Measurements from ENCODE around the gene ACOXL.

ACOXL gene

DNA sequence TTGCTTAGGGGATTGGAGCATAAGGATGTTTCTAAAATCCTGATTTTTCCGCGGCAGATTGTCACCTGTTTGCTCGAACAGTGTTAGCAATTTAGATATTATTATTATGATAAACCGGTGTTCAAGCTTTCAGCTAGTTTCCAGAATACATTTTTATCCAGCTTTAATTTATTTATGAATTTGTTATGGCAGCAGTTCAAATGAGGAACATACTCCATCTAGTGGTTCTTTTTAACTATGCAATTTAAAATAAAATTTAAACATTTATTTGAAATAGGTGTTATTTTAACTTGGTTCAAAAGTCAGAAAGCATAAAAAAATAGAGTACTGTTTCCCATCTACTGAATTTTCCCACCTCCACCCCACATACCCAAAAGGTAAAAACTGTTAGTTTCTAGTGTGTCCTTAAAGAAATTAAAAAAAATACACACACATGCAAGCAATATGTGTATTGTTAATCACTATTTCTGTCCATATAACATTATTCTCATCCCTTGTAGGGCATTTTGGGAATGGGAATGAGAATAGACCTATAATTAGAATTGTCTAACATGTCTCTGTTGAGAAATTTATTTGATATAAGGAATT, 23.2 kb downstream of the ACOXL start:
- DNase-seq (ENCODE audit: low read depth) = no peak

DNA sequence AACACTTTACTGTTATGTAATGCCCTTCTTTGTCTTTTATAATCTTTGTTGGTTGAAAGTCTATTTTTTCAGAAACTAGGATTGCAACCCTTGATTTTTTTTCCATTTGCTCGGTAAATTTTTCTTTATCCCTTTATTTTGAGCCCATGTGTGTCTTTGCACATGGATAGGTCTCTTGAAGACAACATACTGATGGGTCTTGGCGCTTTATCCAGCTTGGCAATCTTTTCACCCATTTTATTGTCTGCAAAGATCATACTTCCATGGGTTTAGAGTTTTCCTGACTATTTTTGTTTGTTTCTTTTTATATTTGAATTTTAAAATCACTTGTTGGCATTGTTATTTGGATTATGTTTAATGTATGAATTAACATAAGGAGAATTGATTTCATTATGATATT, 27.0 kb downstream of the ACOXL start:
- no peak for DNase-seq (ENCODE audit: low read depth)

GRCh38 chr2:110764931-110765330, 32.6 kb downstream of the ACOXL start:
- DNase-seq (ENCODE audit: low read depth) = no peak

DNA sequence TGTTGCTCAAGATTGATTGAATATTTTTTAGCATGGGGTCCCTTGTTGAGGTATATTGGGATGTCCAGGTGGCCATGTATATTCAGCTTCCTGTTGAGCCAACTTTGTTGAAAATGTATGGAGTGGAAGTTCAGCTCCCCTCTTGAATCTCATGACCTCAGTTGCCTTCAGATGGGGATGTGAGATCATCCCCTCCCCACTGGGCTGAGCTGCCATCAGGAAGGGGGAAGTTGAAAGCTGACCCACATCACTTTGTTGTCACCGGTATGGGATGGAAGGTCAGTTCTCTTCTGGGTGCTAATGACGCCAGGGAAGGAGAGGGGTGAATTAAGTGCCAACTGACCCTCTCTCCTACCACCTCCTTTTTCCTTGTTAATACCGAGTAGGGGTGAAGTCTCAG, 33.9 kb downstream of the ACOXL start:
- DNase-seq (ENCODE audit: low read depth) = no peak

DNA sequence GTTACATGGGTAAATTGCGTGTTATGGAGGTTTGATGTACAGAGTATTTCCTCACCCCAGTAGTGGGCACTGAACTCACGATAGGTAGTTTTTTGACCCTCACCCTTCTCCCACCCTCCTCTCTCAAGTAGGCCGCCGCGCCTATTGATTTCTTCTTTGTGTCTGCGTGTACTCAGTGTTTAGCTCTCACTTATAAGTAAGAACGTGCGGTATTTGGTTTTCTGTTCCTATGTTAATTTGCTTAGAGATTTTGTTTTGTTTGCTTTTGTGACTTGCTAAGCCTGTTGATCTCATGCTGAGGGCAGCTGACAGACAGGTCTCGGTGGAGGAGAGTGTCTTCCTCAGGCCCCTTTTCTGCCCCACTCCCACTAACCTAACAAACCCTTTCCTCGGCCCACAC, 36.2 kb downstream of the ACOXL start:
- no peak for DNase-seq (ENCODE audit: low read depth)

DNA sequence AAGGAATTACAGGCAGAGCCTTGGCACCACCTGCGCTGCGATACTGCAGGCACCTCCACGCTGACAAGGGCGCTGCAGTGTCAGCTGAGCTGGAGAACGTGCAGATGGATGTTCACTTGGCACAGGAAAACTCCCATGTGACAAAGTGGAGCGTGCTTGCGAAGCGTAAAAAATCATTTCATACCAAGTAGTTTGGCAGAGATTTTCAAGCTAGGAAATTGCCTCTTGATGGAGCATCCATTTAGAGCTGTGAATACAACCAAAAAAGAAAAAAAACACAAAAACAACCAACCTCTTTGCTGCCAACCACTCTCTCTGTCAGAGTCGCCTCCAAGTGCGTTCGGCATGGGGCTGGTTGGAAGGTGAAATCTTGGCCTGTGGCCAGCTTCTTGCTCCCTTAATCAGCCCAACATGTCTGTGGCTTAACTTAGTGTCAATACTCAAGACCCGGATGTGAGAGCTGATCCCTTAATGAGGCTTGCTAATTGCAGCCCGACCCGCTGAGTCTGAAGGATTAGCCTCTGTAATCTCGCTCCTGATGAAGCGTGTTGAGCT, 38.1 kb downstream of the ACOXL start:
- no peak for DNase-seq (ENCODE audit: low read depth)

- no peak for DNase-seq (ENCODE audit: low read depth)
These were observed 38.6 kb downstream of the ACOXL start for GRCh38 chr2:110770959-110771431.

DNA sequence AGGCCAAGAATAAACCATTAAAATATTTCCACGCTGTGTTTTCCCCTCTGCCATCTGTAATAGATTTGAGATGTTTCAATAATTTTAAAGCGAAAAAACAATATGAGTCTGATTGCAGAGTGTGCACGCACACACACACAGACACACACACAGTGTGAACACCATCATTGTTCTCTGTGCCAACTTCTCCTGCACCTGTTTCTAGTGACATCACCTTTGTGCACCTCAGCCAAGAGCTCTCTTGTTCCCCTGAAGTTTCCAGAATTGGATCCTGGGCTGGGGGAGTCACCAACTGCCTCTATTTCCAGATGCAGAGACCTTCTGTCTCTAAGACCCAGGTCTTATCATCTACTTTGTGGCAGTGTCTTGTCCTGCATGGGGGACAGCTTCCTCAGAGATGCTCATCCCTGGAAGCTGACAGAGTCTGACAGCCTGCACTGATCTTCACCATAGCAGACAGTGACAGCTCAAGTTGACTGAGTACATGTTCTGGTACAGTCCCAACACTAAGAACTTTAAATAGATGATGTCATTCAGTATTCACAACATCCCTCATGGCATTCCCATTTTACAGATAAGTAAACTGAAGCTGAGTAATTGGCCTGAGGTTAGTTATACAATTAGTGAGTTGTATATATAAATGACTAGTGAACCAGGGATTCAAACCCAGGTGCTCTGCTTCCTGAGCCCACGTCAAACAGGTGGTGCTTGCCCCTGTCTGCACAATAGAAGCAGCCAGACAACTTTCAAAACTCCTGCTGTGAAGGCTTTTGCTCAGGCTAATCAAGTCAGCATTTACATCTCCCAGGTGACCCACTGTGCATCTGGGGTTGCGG, 39.4 kb downstream of the ACOXL start:
- DNase-seq (ENCODE audit: low read depth) = no peak

- DNase-seq (ENCODE audit: low read depth) = no peak
These were observed 40.0 kb downstream of the ACOXL start for GRCh38 chr2:110772383-110772755.

- DNase-seq (ENCODE audit: low read depth) = no peak
These were observed 41.1 kb downstream of the ACOXL start for GRCh38 chr2:110773401-110773921.

- no peak for DNase-seq (ENCODE audit: low read depth)
These were observed 42.3 kb downstream of the ACOXL start for GRCh38 chr2:110774701-110775100.

- DNase-seq (ENCODE audit: low read depth) = no peak
These were observed 45.3 kb downstream of the ACOXL start for GRCh38 chr2:110777531-110778311.

DNA sequence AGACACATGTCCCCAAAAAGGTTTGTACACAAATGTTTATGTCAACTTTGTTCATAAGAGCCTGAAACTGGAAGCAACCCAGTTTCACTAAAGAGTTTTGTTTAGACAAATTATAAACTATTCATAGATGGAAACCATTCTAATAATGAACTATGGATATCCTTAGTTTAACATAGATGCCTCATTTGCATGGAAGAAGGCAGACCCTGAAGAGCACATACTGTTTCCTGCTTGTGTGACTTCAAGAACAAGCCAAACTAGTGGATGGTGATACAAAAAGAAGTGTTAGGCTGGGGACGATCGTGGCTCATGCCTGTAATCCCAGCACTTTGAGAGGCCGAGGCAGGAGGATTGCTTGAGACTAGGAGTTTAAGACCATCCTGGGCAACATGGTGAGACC, 48.1 kb downstream of the ACOXL start:
- DNase-seq (ENCODE audit: low read depth) = no peak

DNA sequence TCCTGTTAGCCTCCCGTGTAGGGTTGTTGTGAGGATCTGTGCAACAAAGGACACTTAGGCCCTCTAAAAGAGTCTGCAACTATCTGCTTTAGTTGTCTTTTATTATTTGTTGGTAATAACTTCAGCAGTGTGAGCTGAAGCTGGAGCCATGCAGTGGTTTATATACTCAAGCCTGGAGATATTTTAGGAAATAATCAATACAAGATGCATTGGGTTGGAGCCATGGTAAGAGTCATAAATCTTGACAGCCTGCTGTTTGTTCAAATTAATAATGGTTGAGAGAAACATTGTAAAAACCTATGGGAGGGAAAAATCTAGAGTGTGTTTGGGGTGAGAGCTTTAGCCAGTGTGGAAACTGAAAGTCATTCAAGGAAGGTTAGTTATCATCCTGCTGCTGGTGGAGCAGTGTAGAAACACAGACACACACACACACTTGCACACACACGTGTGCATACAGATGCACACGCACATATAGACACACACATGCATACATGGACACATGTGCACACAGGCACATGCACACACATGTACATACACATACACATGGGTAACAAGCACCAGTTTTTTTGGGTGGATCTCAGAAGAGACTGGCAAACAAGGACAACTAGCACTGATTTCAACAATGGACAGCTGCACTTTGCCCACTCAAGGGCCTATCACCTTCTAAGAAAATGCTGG, 51.0 kb downstream of the ACOXL start:
- no peak for DNase-seq (ENCODE audit: low read depth)

DNA sequence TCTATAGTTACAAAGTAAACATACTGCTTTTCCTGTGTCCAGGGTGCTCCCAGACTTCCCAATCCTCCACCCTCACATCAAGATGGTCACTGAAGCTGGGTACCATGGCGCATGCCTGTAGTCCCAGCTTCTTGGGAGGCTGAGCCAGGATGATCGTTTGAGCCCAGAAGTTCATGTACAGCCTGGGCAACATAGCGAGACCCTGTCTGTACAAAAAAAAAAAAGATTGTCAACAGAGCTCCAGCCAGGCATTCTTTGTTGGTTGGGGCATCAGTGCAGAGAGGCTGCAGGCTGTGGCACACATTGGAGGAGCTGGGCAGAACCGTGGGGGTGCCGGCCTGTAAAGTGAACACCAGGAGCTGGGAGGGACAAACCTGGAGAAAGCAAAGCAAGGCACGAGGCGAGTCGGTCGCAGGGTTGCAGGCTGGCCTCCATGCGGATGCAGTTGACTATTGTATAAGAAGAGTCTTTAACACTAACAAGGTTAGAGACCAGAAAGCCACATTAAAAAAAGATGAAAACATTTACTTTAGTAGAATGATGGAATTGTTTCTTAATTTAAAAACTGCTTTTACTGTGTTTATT, 51.8 kb downstream of the ACOXL start:
- DNase-seq (ENCODE audit: low read depth) = no peak

DNA sequence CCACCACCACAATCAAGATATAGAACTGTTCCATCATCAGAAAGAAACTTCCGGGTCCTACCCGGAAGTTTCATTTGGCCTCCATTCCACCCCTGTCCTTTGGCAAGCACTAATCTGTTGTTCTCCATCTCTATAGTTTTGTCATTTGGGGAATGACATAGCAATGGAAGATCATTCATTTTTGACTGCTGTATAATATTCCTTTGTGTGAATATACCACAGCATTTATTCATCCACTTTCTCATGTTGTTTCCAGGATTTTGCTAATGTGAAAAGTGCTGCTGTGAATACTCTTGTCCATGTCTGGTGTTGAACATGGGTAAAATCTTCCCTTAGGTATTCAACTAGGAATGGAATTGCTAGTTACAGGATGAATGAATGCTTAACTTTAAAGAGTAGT, 53.1 kb downstream of the ACOXL start:
- DNase-seq (ENCODE audit: low read depth) = no peak

DNA sequence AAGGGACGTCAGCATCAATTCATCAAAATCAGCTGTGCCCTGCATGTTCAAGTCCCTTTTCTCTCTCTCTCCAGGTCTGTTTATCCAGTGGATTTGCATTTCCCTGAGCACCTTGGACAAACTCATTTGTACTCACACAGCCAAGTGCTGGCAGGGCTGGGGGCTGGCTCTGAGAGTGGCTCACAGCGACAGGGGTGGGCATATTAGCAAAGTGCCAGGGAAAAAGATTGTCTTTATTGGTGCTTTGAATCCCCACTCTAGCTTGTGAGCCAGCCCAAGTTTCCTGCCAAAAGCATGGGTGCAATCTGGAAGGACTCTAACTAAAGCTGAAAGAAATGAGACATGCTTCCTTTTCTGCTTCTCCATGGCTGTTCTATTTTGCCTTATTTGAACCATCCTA, 56.6 kb downstream of the ACOXL start:
- no peak for DNase-seq (ENCODE audit: low read depth)

DNA sequence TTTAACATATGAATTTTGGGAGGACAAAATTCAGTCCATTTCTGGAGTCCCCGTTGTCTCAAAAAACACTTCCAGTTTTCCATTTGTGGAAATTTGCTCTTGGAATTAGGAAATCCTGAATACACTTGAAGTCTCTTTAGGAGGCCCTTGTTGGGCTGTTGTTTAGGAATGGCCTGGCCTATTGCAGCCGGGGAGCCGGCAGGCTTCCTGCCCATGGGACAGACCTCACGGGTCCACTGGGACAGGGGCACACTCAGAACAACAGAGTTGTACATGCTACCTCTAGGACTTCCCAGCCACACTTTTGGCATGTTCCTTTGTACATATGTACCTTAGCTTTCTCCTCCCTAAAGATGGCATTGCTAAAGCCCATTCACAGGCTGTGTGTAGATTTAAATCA, 57.3 kb downstream of the ACOXL start:
- no peak for DNase-seq (ENCODE audit: low read depth)

- no peak for DNase-seq (ENCODE audit: low read depth)
These were observed 58.5 kb downstream of the ACOXL start for GRCh38 chr2:110790907-110791306.

DNA sequence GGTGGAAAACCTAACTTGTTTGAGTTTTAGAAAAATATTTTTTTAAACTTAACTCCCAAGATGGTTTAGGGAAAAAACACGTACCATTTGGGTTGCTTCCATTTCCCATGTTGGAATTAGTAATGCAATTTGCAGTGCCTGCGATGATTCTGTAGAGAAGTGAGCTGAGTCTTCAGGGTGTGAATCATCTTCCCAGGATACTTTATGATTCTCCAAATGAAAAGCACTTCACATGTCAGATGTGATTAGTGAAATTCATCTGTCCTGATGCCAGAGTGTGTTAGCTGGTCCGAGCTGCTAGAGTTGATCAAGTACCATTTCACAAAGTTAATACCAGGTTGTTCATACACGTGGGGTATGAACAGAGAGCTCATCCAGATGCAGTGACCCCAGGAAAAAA, 59.1 kb downstream of the ACOXL start:
- DNase-seq (ENCODE audit: low read depth) = no peak

DNA sequence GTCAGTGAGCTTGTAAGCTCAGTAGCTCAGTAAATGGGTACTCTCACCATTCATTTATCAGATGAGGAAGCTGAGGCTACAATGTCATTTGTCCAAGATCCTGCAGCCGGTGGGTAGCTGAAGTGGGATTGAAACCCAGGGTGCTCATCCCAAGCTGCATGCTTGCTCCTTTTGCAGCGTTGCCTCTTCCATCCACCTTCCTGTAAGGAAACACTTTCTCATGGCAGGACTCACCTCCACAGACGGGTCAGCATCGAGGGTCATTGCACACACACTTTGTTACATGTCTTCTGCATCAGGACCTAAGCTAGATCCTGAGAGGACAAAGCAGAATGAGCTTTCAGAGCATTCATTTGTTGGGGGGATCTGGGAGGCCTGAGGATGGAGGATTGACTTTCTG, 60.7 kb downstream of the ACOXL start:
- DNase-seq (ENCODE audit: low read depth) = no peak

DNA sequence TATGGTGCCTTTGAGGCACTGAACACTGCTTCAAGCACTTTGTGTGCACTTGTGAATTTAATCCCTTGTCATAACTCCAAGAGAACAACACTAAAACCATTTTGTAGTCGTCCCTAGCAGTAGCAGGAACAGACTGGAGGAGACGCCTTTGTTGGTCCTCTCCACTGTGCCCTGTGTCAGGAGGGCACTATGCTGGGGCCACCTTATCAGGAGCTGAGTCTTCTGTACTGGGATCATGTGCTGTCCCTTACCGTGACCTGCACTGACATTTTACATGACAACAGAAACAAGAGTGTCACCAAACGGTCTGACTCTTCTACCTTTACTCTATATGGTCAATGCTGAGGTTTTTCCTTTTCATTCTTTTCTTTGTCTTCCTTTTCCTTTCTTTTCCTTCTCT, 62.0 kb downstream of the ACOXL start:
- no peak for DNase-seq (ENCODE audit: low read depth)

Measured in activated T-helper 1 cell treated with Interleukin-2 at 50 U/mL for 16 hours (primary cell).